Ascending aorta (tissue), 2 donors: Measurements from ENCODE around the gene AQP1. TPM values are rescaled to one million over a fixed set of nuclear protein-coding genes. Genes with fewer than 3 reads are reported as not detected.

Source experiments
- DNase-seq, 2 donors: peaks; one replicate each; pipeline ENCODE4 v3.0.0-alpha.2; 2019; ENCODE audit warnings: low spot score in 2 of 2
- H3K27ac ChIP-seq, 2 donors: fragments of 200-600 bp; sonication (generic); one replicate each; pipeline ENCODE4 v1.5.1; 2016 to 2017; ENCODE audit warnings: mild to moderate bottlenecking in 1 of 2
- H3K27me3 ChIP-seq: fragments of 200-600 bp; sonication (generic); one replicate; pipeline ENCODE4 v1.5.1; 2017
- H3K36me3 ChIP-seq, 2 donors: fragments of 200-600 bp; sonication (generic); one replicate each; pipeline ENCODE4 v1.5.1; 2016
- H3K4me1 ChIP-seq, 2 donors: fragments of 200-600 bp; sonication (generic); one replicate each; pipeline ENCODE4 v1.5.1; 2016 to 2017; ENCODE audit warnings: mild to moderate bottlenecking in 1 of 2
- H3K4me3 ChIP-seq, 2 donors: fragments of 200-600 bp; sonication (generic); one replicate each; pipeline ENCODE4 v1.5.1; 2016 to 2017; ENCODE audit warnings: mild to moderate bottlenecking in 1 of 2
- H3K9me3 ChIP-seq, 2 donors: fragments of 200-600 bp; sonication (generic); one replicate each; pipeline ENCODE4 v1.5.1; 2016
- CTCF ChIP-seq, 3 experiments: fragments of 200-600 bp in 2 of 3; fragments of 450-650 bp in 1 of 3; sonication (generic) in 2 of 3; IDR thresholded peaks; one replicate each; pipeline ENCODE4 v1.5.1; 2016 to 2019; ENCODE audit warnings: antibody characterized with exemption in 3 of 3, mild to moderate bottlenecking in 1 of 3, moderate library complexity in 1 of 3
- intact Hi-C: fragments of 100-400 bp; cut with DNase I; formaldehyde crosslinking; loops from one replicate; pipeline ENCODE4 v1.15.1; 2023
- total RNA-seq: library from RNA; depleted of rRNA; stranded (reverse); fragments of >200 nt; gene quantifications from one replicate; pipeline ENCODE4 v1.1.0, GENCODE V29; 2016

The AQP1 gene
- total RNA-seq, 1 donor from 2014 or later = 2,113 TPM

DNA sequence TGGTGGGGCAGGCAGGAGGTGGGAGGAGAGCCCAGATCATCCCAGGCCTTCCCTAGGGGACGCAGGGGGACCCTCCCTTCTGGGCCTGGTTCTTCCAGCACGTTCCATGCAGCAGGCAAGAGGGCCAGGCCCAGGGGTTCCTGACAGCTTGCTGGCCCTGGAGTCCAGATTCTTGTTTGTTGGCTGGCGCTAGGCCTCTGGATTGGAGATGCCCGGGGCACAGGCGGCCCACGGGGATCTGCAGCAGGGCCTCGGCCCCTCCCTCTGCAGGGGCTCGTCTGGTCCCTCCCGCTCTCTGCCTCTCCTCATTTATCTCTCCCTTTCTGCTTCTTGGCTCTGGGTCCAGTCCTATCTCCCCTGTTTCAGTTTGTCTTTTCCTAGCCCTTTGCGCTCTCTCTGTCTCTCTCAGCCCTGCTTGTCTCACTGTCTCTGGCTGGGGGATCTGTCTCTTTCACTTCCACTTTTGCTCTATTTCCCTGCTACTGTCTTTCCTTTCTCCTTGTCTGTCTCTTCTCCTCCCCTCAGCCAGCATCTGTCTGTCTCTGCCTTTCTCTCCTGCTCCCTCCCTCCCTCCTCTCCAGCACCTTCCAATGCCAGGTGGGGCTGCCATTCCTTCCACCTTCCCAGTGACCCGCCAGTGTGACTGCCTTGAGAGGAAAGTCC is 1.1 kb upstream of the AQP1 start:
- Histone ChIP-seq H3K27ac (peak overlapping the region; percentile 92 to 97), H3K9me3 (no peaks in the 10 kb centered on the region), H3K4me1 (peaks cover 32 to 55% of the 10 kb centered on the region in 2 donors), H3K27me3 (no peaks in the 10 kb centered on the region), H3K4me3 (peak overlapping the region in 1 of 2 donors; percentile 88), H3K36me3 (no peaks in the 10 kb centered on the region)
- no peak for DNase-seq
- TF ChIP-seq CTCF (IDR thresholded peaks at IDR 0.05) = no peak
- intact Hi-C loops = loop anchor here (1.0 to 10.0 kb wide), 5 partner anchors 58 to 316 kb away; partner anchors contain the start of genes GARS1 and INMT

- H3K27ac ChIP-seq = peak overlapping the region; percentile 92 to 97
- H3K9me3 ChIP-seq = no peaks in the 10 kb centered on the region
- peaks cover 26 to 51% of the 10 kb centered on the region in 2 donors for H3K4me1 ChIP-seq
- H3K4me3 ChIP-seq = peak overlapping the region; percentile 29 to 88
- no peaks in the 10 kb centered on the region for H3K36me3 ChIP-seq
- intact Hi-C loops = loop anchor here (1.0 to 10.0 kb wide), 5 partner anchors 58 to 316 kb away; partner anchors contain the start of genes GARS1 and INMT
- no peak for DNase-seq
- no peak for TF ChIP-seq CTCF (IDR thresholded peaks at IDR 0.05)
- H3K27me3 ChIP-seq = no peaks in the 10 kb centered on the region
Measured at GRCh38 chr7:30911133-30911532, 520 bp upstream of the AQP1 start.

- H3K27ac ChIP-seq = peak overlapping the region; percentile 92 to 97
- no peak for TF ChIP-seq CTCF (IDR thresholded peaks at IDR 0.05)
- H3K36me3 ChIP-seq = no peaks in the 10 kb centered on the region
- H3K27me3 ChIP-seq = no peaks in the 10 kb centered on the region
- DNase-seq = no peak
- intact Hi-C loops = loop anchor here (5.0 to 10.0 kb wide), 2 partner anchors 160 to 317 kb away; partner anchors contain the start of genes GARS1 and INMT
- H3K4me1 ChIP-seq = peaks cover 22 to 50% of the 10 kb centered on the region in 2 donors
- H3K4me3 ChIP-seq = peak overlapping the region; percentile 62 to 88
- no peaks in the 10 kb centered on the region for H3K9me3 ChIP-seq
Measured at GRCh38 chr7:30912021-30912730, 523 bp downstream of the AQP1 start.

DNA sequence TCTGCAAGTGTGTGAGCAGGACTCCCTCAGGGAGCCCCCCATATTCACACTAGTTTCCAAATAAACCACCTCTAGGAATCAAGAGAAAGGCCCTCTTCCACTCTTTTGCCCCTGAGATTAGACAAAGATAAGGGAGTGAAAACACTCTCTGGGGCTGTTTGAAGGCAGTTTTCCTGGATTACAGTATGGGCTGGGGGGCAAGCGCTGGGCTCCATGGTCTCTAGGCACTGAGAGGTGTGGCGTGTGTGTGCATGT is 1.0 kb downstream of the AQP1 start:
- peak overlapping the region; percentile 62 to 88 for H3K4me3 ChIP-seq
- H3K27ac ChIP-seq = peak overlapping the region; percentile 92 to 97
- DNase-seq = no peak
- no peaks in the 10 kb centered on the region for H3K9me3 ChIP-seq
- intact Hi-C loops = loop anchor here (5.0 to 10.0 kb wide), 2 partner anchors 160 to 318 kb away; partner anchors contain the start of genes GARS1 and INMT
- no peak for TF ChIP-seq CTCF (IDR thresholded peaks at IDR 0.05)
- H3K4me1 ChIP-seq = peaks cover 17 to 50% of the 10 kb centered on the region in 2 donors
- no peaks in the 10 kb centered on the region for H3K27me3 ChIP-seq
- H3K36me3 ChIP-seq = no peaks in the 10 kb centered on the region

DNA sequence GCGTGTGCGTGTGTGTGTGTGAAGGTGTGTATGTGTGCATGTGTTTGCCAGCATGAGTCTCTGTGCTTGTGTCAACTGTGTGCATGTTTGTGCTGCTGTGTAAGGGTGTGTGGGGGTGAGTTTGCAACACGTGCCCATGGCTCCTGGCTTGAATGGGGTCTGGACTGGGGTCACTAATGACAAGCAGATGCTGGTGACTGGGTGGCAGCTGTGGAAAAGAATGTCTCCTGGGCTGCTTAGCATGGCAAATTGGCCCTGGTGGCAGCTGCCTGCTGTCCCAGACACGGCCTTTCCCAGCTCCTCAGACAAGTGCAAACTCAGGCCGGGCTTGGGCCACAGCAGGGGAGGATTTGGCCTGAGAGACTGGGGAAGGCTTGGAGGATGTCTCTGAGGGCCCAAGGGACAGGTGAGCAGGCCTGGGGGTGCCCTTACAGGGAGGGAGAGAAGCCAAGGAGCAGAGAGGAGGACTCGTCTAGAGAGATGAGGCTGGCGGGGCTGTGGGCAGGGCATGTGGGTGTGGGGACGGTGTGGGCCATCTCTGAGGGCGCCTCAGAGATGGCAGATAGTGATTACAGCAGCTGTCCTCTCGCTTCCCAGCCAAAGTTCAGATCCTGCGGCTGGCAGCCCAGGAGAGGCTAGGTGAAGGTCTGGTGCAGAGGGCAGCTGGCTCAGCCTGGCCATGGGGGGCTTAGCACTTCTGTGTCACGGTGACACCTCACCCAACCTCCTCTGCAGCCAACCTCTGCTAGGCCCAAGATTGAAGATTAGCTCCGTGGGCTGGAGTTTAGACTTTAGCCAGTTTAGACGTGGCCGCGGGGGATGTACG is 1.5 kb downstream of the AQP1 start:
- peaks cover 15 to 51% of the 10 kb centered on the region in 2 donors for H3K4me1 ChIP-seq
- peak overlapping the region; percentile 92 to 97 for H3K27ac ChIP-seq
- TF ChIP-seq CTCF (IDR thresholded peaks at IDR 0.05) = no peak
- intact Hi-C loops = loop anchor here (5.0 to 10.0 kb wide), 2 partner anchors 161 to 318 kb away; partner anchors contain the start of genes GARS1 and INMT
- no peaks in the 10 kb centered on the region for H3K27me3 ChIP-seq
- H3K36me3 ChIP-seq = no peaks in the 10 kb centered on the region
- DNase-seq = no peak
- H3K4me3 ChIP-seq = peak overlapping the region; percentile 62 to 88
- no peaks in the 10 kb centered on the region for H3K9me3 ChIP-seq
